NK-92 (cell line): ENCODE measurements around the gene TSHB.
A peak's percentile ranks its signal among the peaks of the same experiment; 100 is the strongest.

Experiments
- DNase-seq: peaks from one replicate; lab custom pipeline; 2025; ENCODE audit not compliant: unreplicated experiment; lab: John Stamatoyannopoulos, UW

TSHB gene

DNA sequence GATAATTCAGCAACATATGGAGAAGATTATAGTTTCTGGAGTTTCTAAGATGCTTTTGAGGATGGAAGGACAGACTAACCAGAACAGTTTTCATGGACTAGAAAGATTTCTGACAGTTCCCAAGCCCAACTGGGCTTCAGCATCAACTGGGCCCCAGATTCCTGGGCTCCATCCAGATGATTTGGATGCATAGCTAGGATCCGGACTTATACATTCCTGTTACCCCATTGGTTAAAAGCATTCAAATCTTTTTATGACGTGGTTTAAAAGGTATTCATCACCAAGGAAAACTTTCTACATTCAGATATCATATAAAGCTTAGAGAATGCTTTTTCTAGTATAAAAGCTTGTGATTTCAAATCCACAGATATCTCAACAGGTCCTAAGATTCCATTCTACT lies 29.7 kb downstream of the TSHB start:
- DNase-seq = no peak

DNA sequence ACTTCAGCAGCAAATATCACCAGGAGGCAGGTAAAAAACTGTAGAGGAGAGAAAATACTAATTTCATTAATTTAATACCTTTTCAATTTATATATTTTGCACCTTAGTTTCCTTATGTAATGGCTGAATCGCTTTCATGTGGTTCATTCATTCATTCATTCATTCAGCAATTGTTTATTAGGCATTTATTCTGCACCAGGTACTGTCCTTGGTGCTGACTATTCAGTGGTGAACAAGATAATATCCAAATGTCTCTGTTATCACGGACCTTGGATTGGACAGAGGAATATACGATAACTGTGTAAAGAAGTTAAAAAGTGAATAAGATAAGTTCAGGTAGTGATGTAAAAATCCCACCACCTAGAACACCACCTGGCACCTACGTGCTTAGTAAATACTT lies 30.9 kb downstream of the TSHB start:
- no peak for DNase-seq

DNA sequence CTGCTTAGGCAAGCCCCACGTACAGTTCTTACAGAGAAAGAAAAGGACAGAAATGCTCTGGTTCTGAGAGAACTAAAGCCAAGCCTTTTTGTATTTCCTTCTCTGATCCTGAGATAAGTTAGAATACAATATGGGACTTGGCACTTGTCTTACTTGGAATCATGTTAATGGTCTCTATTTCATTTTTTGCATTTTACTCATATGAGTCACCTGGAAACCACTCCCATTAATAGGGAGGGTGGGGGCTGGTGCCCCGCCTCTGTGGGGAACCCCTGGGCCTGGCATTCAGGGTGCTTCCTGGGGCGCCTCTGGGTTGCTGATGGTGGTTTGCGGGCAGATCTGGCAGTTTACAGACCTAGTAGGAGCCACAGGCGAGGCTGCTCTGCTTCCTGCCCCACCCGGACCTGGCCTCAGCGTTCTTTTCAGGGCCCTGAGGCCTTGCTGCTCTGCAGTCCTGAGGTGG lies 32.9 kb downstream of the TSHB start:
- peak; percentile 38 for DNase-seq

DNA sequence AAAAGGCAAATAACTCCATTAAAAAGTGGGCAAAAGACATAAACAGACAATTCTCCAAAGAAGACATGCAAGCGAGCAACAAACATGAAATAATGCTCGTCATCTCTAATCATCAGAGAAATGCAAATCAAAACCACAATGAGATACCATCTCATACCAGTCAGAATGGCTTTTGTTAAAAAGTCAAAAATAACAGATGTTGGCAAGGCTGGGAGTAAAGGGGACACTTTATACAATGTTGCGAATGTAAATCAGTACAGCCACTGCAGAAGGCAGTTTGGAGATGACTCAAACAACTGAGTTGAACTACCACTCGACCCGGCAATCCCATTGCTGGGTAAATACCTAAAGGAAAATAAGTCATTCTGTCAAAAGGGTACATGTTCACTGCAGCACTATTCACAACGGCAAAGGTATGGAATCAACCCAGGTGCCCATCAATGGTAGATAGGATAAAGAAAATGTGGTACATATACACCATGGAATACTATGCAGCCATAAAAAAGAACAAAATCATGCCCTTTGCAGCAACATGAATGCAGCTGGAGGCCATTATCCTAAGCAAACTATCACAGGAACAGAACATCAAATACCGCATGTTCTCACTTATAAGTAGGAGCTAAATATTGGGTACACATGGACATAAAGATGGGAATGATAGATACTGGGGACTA lies 33.7 kb downstream of the TSHB start:
- DNase-seq = no peak

DNA sequence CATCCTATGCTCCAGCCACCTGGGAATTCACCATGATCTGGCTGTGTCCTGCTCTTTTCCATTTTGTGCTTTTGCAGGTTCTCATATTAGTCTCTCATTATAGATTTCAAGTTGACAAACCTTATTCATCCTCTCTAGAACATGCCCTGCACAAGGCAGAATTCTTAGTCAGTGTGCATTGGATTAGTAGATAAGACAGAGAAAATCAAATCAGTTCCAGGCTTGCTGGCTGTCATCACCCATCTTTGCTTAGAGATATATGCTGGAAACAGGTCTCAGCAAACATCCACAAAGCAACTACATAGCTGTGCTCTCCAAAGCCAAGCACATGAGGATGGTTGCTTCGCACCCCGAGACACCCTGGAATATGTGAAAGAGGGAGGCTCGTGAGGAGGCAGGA lies 34.8 kb downstream of the TSHB start:
- no peak for DNase-seq

DNA sequence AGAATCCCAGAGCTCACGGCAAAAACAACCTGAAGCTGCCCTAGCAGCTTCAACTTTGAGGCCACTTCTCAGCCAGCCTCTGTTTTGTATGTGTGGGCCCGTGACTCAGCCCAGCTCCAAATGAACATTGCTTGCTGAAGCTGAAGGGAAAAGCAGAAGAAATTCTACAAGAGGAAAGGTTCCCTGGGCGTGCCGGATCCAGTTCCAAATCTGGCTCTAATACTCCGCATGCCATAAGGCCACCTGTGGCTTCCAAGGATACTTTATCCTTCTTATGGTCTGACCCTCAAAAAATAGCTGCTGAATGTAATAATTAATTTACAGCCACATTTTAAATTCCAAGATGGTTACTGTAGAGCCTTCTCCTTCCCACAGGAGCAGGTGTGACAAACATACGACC lies 35.4 kb downstream of the TSHB start:
- DNase-seq = no peak

DNA sequence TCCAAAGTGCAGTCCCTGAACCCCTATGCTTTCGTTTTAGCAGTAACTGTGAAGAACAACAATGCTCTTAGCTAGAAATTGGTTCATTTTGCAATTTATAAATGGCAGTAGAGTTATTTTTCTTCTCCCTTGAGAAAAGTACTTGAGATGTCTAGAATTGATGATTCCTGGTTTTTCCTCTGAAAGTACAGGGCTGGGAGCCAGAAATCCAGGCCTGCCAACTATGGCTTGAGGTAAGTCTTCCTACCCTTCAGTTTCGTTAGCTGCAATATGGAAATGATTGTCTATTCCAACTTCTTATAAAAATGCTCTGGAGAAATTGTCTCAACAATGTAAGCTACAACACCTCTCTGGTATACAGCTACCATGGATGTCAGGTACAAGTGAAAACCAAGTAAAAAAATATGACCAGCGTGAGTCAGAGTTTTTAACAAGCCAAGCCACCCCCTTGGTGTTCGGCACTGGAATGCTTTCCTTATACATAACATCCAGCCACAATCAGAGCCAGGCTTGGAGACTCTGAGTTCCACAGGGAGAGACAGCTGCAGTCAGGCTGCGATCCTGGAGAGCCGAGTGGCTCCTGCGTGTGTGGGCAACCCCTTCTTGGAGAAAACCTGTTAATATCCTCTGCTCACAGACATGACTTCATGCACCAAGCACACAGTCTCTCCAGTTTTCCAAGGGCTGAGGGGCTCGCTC lies 37.7 kb downstream of the TSHB start:
- no peak for DNase-seq

DNA sequence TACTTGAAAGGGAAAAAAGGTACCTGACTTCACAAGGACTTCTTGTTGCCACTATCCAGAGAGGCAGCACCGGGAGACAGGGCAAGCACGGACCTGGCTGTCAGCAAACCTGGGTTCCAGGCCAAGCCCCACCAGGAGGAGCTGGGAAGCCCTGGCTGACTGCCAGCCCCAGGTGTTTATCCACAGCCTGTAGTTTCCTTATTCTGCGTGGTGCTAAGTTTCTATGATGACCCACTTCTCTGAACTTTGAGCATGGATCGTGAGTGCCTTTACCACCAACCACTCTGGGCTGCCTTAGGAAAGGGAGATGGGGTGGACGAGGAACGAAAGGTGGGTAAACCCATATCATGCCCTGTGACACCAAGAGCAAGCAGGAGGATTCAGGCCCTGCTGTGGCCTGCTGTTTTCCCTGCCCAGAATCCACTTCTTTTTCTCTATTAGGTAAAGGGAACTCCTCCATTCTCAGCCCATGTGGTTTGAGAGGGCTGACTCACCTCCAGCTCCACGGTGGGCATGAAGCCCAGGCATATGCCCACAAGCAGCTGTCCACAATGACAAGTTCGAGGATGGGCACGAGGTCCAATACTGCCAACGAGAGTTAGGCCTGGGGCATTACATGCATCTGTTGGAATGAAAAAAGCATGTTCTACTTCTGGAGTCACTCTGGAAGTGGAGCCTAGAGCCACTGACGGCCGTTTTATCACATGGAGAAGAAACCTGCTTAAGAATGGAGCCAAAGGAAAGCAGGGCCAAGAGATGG lies 39.4 kb downstream of the TSHB start:
- DNase-seq = no peak

DNA sequence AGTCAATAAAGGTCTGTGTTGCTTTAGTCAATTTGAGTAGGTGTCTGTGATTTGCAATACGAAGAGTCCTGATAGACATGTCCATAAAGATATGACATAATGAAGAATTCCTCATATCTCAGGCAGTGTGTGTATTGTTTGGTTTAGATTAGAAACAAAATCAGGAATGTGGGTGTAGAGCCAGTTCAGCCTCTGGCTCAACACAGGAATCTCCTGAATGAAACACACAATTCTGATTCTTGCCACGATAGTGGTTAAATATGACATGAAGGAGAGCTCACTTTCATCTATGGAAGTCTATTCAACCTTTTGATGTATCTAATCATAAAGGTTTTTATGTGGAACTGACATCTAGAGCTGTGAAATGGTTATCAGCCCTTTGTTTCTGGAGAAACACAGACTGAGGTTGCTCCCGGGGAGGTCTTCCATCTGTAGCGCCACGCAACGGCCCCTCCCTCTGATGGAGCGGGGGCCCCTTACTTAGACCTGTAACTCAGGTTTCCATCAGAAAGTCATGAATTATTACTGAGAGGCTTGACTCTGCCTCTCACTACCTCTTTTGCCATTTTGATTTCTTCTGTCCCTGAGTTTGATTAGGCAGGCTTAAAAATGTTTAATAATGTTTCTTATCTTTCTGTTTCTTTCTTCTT lies 40.2 kb downstream of the TSHB start:
- DNase-seq = no peak

DNA sequence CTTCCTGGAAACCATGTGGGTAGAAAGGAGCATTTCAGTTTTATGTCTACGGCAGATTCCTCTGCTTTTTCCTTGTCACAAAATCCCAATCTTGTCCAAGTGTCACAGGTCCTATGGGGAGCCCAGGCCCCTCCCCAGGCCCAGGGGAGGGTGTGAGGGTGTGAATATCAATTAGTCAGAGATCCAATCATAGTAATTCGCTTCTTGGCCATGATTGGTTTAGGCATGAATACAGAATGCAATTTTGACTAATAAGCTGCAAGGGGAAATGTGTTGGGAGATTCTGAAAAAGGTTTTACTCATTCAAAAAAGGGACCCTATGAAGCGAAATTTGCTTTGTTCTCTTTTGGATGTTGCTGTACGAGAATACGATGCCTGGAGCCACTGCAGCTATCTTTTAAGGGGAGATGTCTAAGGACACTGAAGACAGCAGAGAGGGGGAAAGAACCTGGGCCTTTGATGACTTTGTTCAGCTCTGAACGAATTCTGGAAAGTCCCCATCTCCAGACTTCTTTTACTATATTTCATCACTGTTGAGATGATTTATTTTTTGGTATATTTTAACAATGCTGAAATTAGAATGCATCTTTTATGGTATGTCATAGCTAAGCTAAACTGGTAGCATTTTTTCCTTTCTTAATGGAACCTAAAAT lies 41.5 kb downstream of the TSHB start:
- DNase-seq = no peak

DNA sequence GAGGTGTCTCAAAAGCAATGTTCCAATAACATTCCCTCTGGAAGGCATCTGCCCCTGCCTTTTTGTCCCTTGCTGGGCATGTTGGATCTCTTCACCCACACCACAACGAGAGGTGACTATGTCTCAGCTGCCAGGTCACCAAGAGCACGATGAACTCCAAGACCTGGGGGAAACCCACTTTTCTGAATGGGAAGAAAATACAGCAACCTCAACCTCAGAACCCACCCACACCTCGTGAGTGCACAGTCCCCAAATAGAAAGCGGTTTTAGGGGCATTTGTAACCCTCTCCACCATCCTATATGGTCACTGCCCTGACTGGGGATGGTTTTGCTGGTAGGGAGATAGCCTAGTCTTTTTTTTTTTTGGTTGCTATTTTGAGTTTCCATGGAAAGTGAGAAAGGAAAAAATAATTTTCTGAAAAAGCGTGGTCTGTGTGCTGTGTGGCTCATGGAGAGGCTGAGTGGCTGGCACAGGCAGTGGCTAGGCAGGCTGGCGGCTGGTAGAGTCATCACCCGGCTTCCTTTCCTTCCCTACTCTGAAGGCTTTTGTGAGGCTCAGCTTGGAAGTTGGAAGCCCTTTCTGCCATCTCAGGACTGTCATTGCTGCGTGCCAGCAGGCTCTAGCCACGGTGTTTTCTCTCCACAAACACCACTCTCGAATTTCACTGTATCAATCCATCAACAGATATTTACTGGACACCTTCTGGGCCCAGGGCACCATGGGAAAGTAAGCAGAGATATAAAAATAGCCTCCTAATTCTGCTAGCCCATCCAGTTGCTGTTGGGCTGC lies 43.9 kb downstream of the TSHB start:
- no peak for DNase-seq

DNA sequence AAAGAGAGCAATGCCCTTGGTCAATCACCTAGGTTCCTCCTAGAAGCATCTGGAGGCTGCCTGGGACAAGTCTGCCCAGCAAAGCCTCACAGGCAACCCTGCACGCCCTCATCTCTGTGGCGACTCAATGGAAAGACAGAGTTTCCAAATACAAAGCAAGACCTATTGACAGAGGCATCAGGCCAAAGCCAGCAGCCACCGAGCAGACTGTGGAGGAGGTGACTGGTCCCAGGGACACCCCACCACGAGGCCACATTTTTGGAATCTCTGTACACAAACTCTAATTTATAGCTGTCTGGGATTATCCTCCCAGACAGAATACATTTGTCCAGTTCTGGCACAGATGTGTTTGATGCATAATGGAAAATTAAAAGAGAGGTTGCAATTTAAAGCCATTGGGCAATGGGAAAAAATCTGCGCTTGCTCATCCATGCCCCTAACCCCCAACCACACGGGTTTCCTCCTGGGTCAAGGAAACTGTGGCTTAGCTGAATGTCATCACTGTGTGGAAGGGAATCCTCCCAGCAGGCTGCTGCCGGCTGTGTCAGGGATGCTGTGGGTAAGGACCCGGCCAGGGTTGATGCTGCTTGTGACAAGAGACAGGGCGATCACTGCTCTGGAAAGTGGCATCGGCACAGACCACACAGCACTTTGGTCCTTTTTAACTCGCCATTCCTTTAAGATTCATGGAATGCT lies 45.4 kb downstream of the TSHB start:
- DNase-seq = no peak

DNA sequence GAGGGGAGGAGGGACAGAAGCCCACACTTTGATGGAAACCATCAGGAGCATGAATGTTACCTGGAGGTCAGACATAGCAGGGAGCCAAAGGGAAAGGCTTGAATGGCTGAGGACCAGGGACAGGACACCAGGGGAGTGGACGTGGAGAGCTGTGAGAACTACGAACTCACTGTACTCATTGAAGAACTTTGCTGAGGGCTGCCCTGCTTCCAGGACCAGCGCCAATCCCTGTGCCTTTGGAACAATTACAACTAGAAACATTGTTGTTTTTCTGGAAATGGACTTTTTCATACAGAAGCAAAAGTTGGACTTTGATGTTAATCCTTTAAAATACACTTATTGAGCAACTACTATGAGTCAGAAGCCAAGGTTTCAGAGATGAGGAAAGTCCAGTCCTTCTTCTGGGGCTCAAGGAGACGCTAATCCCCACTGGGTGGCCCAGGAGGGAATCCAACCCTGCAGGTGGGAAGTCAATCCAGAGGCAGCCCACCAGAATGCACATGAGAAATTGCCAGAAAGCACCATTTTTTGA lies 46.8 kb downstream of the TSHB start:
- no peak for DNase-seq

DNA sequence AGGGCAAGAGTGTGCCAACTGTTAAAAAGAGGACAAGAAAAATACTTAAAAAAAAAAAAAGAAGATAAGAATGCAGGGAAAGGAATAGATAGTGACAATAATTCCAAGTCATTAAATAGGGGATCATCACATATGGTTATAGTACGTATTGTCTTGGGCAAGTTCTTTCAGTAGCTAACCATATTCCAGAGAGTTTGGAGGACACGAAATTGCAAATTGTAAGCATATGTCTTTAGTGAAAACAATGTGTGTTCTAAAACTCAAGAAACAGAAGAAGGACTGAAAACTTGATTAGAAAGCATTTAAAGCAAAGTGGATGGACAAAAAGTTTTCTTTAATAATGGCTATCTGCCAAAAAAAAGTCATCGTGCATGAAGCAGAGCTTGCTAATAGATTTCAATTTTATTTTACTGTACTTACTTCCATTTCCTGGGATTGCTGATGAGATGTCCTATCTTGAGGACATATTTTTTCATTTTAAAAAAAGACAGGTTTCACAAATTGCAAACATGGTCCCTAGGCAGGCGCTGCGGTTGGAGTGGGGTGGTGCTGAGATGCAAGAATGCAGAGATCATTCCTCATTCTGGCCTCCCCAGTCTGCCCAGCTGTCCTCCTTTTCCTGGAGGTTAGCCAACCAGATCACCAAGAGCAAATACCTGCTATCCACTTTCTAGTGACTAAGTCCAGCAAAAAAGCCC lies 47.8 kb downstream of the TSHB start:
- DNase-seq = no peak

DNA sequence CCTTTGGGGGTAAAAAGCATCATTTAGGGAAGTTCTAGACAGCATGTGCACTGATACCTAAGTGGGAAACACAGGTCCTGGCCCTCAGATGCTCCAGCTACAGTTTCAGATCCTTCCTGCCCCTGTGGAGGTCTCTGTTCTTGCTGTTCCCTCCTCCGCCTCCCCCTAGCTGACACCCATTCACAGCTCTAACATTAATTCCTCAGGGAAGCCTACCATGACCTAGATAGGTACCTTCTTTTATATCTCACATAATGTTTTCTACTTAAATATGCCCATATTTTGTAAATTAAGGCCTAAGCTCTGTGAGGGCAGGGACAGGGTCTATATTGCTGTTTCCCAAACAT lies 48.3 kb downstream of the TSHB start:
- DNase-seq = no peak

DNA sequence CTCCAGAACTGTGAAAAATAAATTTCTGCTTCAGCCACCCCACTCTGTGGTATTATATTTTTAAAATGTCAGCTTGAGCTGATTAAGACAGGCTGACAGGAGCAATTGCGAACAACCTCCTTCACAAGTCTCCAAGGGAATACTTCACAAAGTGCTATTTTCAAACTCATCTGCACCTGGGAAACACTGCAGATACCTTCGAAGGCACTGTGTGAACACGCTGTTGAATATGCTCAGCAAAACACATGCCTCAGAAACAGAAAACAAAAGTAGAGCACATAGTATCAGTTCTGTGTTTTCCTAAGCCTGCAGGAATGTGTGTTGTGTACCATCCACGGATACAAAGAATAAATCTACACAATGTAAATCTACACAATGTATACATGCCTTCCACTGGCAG lies 49.1 kb downstream of the TSHB start:
- no peak for DNase-seq

DNA sequence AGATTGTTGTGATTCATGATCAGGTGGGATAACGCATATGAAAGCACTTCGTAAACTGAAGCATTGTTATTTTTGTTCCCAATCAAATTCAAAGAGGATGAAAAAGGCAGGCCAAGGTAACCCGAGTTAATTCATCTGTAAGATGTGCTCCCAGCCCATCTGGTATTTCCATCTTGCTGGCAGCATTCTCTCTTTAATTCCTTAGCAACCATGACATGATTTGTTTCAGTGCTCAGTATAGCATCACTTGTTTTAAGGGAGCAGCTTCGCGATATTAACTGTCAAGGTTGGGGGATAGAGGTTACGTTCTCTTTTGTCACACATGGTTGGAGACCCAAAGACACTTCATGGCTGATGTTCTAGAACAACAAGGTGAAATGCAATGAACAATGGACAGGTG lies 53.3 kb downstream of the TSHB start:
- no peak for DNase-seq
